Suprapubic skin (tissue), 4 donors: ENCODE measurements around the gene TSPYL4. TPM values are rescaled to one million over a fixed set of nuclear protein-coding genes. Genes with fewer than 3 reads are reported as not detected.

Experiments
- DNase-seq, 2 donors: peaks; one replicate each; pipeline ENCODE4 v3.0.0-alpha.2; 2019; ENCODE audit warnings: low spot score in 2 of 2
- H3K27ac ChIP-seq: fragments of 200-600 bp; sonication (generic); one replicate; pipeline ENCODE4 v1.5.1; 2019
- H3K27me3 ChIP-seq: fragments of 200-600 bp; sonication (generic); one replicate; pipeline ENCODE4 v1.5.1; 2019
- H3K36me3 ChIP-seq: fragments of 200-600 bp; sonication (generic); one replicate; pipeline ENCODE4 v1.5.1; 2019
- H3K4me1 ChIP-seq: fragments of 200-600 bp; sonication (generic); one replicate; pipeline ENCODE4 v1.5.1; 2019
- H3K4me3 ChIP-seq: fragments of 200-600 bp; sonication (generic); one replicate; pipeline ENCODE4 v1.5.1; 2019; ENCODE audit warnings: mild to moderate bottlenecking
- H3K9me3 ChIP-seq: fragments of 200-600 bp; sonication (generic); one replicate; pipeline ENCODE4 v1.5.1; 2019
- EP300 ChIP-seq: sonication (generic); formaldehyde crosslinking; IDR thresholded peaks from one replicate; pipeline ENCODE4 v1.6.1; 2017; ENCODE audit warnings: antibody characterized with exemption
- POLR2A ChIP-seq, 2 donors: fragments of 450-650 bp; IDR thresholded peaks; one replicate each; pipeline ENCODE4 v1.6.1; 2017; ENCODE audit warnings: antibody characterized with exemption in 2 of 2, mild to moderate bottlenecking in 2 of 2, moderate library complexity in 2 of 2
- POLR2AphosphoS5 ChIP-seq, 3 donors: sonication (generic); formaldehyde crosslinking; IDR thresholded peaks; one replicate each; pipeline ENCODE4 v1.6.1; 2017; ENCODE audit warnings: antibody characterized with exemption in 3 of 3
- WGBS: methylation state at CpG from one replicate; pipeline ENCODE4 v1.1.5; 2018; 5-methylcytosine and 5-hydroxymethylcytosine counted together
- total RNA-seq, 4 donors: library from RNA; depleted of rRNA; stranded (reverse); fragments of >200 nt; gene quantifications; one replicate each; pipeline ENCODE4 v1.1.0, GENCODE V29; 2016
- TF ChIP-seq, protein P1 (sequence below), 2 donors: fragments of 200-600 bp in 1 of 2; fragments of 450-650 bp in 1 of 2; sonication (generic) in 1 of 2; IDR thresholded peaks; one replicate each; pipeline ENCODE4 v1.5.1; 2016 to 2019; ENCODE audit warnings: antibody characterized with exemption in 2 of 2, mild to moderate bottlenecking in 1 of 2, moderate library complexity in 1 of 2

TSPYL4 gene
- total RNA-seq, 4 donors from 2014 or later: 11.2 to 21.8 (median 16.7) TPM

GRCh38 chr6:116244284-116244683 lies 9.6 kb downstream of the TSPYL4 start:
- Histone ChIP-seq H3K27ac (no peak overlapping the region), H3K9me3 (no peaks in the 10 kb centered on the region), H3K4me1 (no peaks in the 10 kb centered on the region), H3K27me3 (no peaks in the 10 kb centered on the region), H3K36me3 (peaks cover 2% of the 10 kb centered on the region), H3K4me3 (no peak overlapping the region)
- no peak for DNase-seq
- WGBS: 76% methylated on average over 4 of the region's 4 CpGs
- no peak for TF ChIP-seq EP300

DNA sequence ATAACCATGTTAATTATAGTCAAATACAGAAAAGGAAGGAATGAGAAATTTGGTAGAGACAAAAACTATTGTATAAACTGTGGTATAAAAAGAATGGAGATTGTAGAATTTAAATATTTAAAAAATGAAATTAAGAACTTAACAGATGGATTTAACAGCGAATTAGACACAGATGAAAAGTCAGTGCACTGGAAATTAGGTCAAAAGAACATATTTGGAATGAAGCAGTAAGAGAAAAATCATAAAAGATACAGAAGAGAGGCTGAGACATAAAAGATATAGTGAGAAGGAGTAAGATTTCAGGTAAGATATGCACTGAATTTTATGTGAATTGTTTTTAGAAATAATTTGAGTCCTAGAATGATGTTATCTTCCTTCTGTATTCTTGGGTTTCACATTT lies 14.0 kb downstream of the TSPYL4 start:
- Histone ChIP-seq H3K4me3 (no peak overlapping the region), H3K9me3 (no peaks in the 10 kb centered on the region), H3K27ac (no peak overlapping the region), H3K36me3 (peaks cover 16% of the 10 kb centered on the region), H3K27me3 (no peaks in the 10 kb centered on the region), H3K4me1 (no peaks in the 10 kb centered on the region)
- 95% methylated on average over 1 of the region's 1 CpG for WGBS
- DNase-seq: no peak
- TF ChIP-seq POLR2AphosphoS5 (IDR thresholded peaks at IDR 0.05) (no peak), POLR2A (IDR thresholded peaks at IDR 0.05) (no peak), EP300 (no peak)
- TF ChIP-seq, protein P1, sequence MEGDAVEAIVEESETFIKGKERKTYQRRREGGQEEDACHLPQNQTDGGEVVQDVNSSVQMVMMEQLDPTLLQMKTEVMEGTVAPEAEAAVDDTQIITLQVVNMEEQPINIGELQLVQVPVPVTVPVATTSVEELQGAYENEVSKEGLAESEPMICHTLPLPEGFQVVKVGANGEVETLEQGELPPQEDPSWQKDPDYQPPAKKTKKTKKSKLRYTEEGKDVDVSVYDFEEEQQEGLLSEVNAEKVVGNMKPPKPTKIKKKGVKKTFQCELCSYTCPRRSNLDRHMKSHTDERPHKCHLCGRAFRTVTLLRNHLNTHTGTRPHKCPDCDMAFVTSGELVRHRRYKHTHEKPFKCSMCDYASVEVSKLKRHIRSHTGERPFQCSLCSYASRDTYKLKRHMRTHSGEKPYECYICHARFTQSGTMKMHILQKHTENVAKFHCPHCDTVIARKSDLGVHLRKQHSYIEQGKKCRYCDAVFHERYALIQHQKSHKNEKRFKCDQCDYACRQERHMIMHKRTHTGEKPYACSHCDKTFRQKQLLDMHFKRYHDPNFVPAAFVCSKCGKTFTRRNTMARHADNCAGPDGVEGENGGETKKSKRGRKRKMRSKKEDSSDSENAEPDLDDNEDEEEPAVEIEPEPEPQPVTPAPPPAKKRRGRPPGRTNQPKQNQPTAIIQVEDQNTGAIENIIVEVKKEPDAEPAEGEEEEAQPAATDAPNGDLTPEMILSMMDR (IDR thresholded peaks at IDR 0.05): no peak

DNA sequence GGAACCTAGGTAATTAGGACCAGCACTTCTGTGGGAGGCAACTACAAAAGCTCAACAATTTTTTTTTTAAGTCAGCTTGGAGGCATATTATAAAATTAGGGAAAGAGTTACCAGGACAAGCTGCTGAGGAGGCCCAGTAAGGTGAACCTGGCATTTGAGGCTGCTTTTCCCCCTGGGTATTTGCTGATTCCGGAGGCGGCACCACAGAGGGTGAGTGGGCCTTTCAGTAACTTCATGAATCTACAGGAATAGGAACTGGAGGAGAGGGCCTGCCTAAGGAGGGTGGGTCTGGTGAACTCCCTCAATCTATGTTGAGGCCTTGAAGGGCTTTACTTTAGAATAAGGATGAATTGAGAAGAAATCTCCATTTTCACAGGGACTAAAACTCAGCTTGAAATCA lies 14.6 kb downstream of the TSPYL4 start:
- DNase-seq: no peak
- TF ChIP-seq, protein P1 (IDR thresholded peaks at IDR 0.05): no peak
- no peak for TF ChIP-seq EP300
- no peak for TF ChIP-seq POLR2AphosphoS5 (IDR thresholded peaks at IDR 0.05)
- no peak for TF ChIP-seq POLR2A (IDR thresholded peaks at IDR 0.05)
- Histone ChIP-seq H3K4me3 (no peak overlapping the region), H3K4me1 (no peaks in the 10 kb centered on the region), H3K27ac (no peak overlapping the region), H3K36me3 (peaks cover 16% of the 10 kb centered on the region), H3K27me3 (no peaks in the 10 kb centered on the region), H3K9me3 (no peaks in the 10 kb centered on the region)
- 95% methylated on average over 2 of the region's 2 CpGs for WGBS

DNA sequence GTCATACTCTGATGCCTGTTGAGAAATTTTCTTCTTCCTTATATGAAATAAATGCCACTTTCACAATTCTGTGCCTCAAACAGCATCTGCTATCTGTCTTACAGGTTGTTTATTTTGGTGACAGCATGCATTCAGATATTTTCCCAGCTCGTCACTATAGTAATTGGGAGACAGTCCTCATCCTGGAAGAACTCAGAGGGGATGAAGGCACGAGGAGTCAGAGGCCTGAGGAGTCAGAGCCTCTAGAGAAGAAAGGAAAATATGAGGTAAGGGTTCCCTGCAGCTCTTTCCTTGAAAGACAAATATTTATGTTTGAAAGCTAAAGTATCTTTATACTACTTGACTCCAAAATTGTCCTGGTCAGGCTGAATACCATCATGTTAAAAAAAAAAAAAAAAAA lies 15.8 kb downstream of the TSPYL4 start:
- no peak for DNase-seq
- no peak overlapping the region for H3K27ac ChIP-seq
- TF ChIP-seq EP300 (no peak), POLR2AphosphoS5 (IDR thresholded peaks at IDR 0.05) (no peak), POLR2A (IDR thresholded peaks at IDR 0.05) (no peak)
- TF ChIP-seq, protein P1 (IDR thresholded peaks at IDR 0.05): no peak
- no peak overlapping the region for H3K4me3 ChIP-seq
- peaks cover 16% of the 10 kb centered on the region for H3K36me3 ChIP-seq
- no peaks in the 10 kb centered on the region for H3K27me3 ChIP-seq
- no peaks in the 10 kb centered on the region for H3K9me3 ChIP-seq
- 89% methylated on average over 2 of the region's 2 CpGs for WGBS
- H3K4me1 ChIP-seq: no peaks in the 10 kb centered on the region

- DNase-seq: no peak
- H3K27ac ChIP-seq: no peak overlapping the region
- H3K4me3 ChIP-seq: no peak overlapping the region
- H3K9me3 ChIP-seq: no peaks in the 10 kb centered on the region
- 81% methylated on average over 3 of the region's 3 CpGs for WGBS
- TF ChIP-seq EP300: no peak
- TF ChIP-seq, protein P1 (IDR thresholded peaks at IDR 0.05): no peak
- no peak for TF ChIP-seq POLR2AphosphoS5 (IDR thresholded peaks at IDR 0.05)
- no peak for TF ChIP-seq POLR2A (IDR thresholded peaks at IDR 0.05)
- H3K27me3 ChIP-seq: no peaks in the 10 kb centered on the region
- no peaks in the 10 kb centered on the region for H3K4me1 ChIP-seq
- H3K36me3 ChIP-seq: peaks cover 16% of the 10 kb centered on the region
These were observed 19.2 kb downstream of the TSPYL4 start for GRCh38 chr6:116234689-116235088.

- H3K4me1 ChIP-seq: no peaks in the 10 kb centered on the region
- H3K27me3 ChIP-seq: no peaks in the 10 kb centered on the region
- H3K9me3 ChIP-seq: no peaks in the 10 kb centered on the region
- no peak overlapping the region for H3K4me3 ChIP-seq
- 73% methylated on average over 14 of the region's 17 CpGs for WGBS
- no peak overlapping the region for H3K27ac ChIP-seq
- TF ChIP-seq POLR2A (IDR thresholded peaks at IDR 0.05): no peak
- no peak for TF ChIP-seq EP300
- TF ChIP-seq POLR2AphosphoS5 (IDR thresholded peaks at IDR 0.05): no peak
- TF ChIP-seq, protein P1 (IDR thresholded peaks at IDR 0.05): no peak
- H3K36me3 ChIP-seq: peaks cover 1% of the 10 kb centered on the region
- peak; percentile 83 to 93 for DNase-seq
These were observed 24.5 kb downstream of the TSPYL4 start for GRCh38 chr6:116229287-116229913.
